ENCODE data around the gene HOXB4.

DNA sequence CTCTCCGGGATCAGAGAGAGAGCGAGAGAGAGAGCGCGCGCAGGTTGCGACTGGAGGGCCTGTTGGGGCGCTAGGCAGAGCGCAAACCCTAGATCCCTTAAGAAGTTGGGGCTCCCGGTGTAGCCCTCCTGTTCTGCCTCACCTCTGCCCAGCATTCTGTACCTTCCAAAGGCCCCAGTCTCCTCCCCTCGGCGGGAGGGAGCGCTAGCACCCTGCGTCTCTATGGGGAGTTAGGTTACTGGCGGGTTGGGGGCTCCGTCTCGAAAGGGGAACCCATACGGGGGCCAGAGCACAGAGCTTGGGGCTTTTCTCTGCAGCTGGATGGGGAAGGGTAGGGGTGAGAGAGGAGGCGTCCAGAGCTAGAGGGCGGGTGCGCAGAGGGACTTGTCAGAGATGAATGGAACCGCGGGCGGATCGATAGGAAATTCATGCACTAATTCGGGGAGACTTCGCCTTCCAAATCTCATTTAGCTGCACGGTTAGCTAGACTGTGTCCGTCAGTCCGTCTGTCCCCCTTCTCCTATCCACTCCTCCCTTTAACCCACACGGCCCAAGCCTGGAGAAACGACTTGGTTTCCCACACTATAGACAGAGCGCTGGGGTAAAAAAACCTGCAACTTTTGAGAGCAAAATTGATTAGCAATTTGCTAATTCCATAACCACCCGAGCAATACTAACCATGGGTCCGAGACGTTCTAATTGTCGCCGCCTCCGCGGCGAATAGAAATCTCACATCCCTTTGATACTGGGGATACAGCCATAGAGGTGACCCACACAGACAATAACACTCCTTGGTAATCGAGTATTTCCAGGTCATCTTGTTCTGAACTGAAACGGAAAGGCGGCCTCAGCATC, 693 bp upstream of the HOXB4 start:
- TF ChIP-seq POLR2A (IDR thresholded peaks at IDR 0.05; ENCODE audit: low read depth, low read length): no peak
- no peak for TF ChIP-seq POLR2AphosphoS5 (IDR thresholded peaks at IDR 0.05; ENCODE audit: low read depth, low read length)
- TF ChIP-seq TAF1 (IDR thresholded peaks at IDR 0.05; ENCODE audit: low read depth, low read length): 0 out of 2 replicates have a peak, but pooled peaks have one; percentile 36
- no peak for TF ChIP-seq SPI1 (IDR thresholded peaks at IDR 0.05; ENCODE audit: low read depth, low read length)
- no peak for TF ChIP-seq POU2F2 (IDR thresholded peaks at IDR 0.05; ENCODE audit: low read depth, low read length)

All from GM12891 (cell line).